HG03097 (cell line): ENCODE measurements around the gene INPP4B.

Experiments used
- ATAC-seq: cut with Tn5 transposase; IDR thresholded peaks from one replicate; pipeline ENCODE4 v1.9.1; 2021; ENCODE audit not compliant: unreplicated experiment, low FRiP score

INPP4B gene

DNA sequence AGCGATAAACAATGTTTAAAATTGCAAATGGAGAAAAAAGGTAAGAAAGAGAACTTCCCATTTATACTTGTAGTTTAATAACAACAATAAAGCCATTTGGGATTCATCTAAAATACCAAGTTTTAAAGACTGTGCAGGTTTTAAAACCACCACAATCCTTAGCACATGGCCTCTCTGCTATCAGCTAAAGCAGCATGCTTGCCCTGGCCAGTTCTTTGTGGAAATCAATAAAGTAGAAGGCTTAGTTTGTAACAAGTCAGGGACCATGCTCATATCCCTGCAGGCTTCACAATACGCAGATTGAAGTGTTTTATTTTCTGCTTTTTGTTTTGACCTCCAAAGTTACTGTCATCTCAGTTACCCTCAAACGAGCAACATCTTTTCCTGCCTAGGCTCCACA lies 249.5 kb downstream of the INPP4B start:
- no peak for ATAC-seq

DNA sequence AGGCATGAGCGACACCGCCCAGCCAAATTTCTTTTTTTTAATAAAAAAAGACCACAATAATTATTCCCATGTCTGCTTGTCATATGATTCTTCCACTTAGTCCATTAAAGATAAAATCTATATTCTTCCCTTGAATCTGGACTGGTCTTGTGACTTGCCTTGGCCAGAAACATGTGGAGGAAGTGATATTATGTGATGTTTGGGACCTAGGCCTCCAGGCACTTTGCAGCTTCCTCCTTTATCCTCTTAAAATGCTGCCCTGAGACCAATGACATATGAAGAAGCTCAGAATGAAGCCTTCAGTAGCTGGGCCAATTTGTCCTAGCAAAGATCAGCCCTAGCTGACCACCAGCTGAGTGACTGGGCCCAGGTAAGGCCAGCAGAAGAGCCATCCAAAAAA lies 250.0 kb downstream of the INPP4B start:
- ATAC-seq: no peak

DNA sequence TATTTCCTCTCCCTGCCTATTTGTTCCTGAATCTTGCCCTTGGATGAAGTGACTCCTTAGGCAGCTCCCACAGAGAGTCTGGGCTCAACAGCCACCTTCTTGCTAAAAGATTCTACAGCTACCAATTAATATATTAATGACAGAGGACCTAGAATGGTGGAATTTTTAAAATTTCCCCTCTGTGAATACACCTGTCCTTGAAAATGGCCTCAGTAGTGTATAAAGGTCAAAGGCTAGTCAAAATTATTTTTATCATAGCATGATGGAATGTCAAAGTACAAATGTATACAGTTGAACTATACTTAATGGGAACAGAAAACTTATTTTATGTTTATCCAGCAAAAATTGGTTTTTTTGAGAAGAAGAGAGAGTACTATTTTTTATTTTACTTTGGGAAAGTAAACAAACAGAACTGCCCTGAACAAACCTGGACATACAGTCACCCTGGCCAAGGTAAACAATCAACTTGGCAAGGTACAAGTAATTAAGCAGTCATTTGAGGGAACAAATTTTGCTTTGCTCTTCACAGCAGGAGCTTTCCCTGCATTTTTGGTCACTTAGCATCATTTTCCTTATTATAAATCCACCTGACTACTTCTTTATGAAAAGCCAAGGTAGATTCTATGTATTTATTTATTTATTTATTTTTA lies 250.8 kb downstream of the INPP4B start:
- ATAC-seq: no peak

DNA sequence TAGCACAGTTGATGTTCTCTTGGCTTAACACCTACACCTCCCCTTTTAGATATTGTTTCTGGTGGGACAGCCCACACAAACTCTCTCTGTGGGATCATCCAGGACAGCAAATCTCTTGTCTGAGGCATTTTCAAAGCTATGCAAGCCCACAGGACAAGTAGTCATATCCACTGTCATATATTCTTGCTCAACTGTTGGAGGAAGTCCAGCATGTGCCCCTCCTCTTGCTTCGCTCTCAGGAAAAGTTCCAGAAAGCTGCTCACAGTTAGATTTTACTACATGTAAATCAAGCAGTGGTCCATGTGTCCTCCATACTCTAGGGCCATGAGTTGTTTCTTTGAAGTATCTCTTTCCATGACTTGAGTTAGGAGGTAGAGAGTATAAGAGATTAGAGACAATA lies 260.7 kb downstream of the INPP4B start:
- no peak for ATAC-seq

DNA sequence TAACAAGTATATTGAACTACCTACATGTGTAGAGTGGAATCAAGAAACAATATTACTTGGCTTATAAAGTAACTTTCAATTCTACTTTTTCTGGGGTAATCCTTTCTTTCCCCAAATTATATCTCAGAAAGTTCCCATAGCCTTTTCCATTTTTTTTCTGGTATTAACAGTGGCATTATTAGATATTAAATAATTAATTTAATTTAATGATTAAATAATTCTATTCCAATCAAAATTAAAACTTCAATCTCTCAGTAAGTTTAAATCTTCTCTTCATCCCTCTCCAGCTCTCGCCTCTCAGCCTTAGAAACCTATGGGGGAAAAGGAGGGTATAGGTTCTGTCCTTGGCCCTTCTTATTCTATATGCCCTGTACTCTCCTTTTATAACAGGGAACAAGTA lies 262.4 kb downstream of the INPP4B start:
- ATAC-seq: no peak

DNA sequence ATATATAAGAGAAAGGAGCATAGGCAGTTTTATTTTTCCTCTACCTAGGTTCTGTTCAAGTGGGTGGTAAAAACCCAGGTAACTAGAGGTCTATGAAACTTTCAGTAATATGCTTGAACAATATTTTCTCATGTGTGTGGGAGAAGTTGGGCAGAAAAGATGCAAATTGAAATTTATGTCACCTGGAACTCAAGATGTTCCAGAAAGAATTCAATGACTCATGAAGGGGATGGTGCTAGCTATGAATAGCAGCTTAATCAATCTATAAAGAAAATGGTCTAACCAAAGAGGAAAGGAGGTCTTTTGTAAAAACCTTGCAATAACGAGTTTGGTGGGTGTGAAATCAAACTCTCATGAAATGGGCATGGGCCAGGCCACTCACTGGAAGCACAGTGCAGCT lies 263.8 kb downstream of the INPP4B start:
- ATAC-seq: no peak

DNA sequence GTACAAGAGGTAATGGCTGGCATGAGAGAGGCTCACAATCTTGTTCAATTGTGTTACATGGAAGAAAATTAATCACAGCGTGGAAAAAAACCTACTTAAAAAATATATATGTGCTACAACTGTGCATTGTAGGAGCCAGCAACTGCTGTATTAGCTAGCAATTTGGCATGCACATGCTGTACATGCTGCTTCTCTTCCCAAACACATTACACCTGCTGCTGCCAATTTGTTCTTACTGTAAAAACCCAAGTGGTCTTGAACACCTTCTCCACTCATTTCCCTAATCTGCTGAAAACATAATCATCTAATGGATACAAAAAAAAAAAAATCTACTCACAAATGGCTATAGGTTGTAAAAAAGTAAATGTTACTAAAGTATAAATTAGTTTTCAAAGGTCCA lies 264.2 kb downstream of the INPP4B start:
- ATAC-seq: no peak

DNA sequence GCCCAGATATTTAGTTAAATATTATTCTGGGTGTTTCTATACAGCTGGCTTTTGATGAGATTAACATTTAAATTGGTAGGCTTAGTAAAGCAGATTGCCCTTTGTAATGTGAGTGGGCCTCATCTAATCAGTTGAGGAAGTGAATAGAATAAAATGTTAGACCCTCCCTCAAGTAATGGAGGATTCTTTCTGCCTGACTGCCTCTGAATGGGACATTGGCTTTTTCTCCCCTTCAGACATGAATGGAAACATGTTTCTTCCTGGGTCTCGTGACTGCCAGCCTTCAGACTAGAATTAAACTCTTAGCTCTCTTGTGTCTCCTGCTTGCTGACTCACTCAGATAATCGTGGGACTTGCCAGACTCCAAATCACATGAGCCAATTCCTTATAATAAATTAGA lies 266.7 kb downstream of the INPP4B start:
- no peak for ATAC-seq

DNA sequence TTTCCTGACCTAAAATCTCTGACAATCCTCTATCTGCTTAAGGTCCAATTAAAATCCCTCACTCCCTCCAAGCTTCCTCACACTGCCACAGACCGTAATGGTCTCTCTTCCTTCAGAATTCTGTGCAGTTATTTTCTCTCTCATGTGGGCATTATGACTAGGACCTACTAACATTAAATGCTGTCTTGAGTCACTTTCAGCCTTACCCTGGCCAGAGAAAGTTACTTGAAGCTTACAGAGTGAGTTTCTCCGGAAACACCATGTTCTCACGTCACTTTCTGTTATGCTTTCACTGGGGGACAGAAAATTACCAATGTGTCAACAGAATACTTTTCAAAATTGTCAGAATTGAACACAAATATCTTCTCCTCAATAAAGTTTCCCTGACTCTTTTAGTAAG lies 271.8 kb downstream of the INPP4B start:
- no peak for ATAC-seq

DNA sequence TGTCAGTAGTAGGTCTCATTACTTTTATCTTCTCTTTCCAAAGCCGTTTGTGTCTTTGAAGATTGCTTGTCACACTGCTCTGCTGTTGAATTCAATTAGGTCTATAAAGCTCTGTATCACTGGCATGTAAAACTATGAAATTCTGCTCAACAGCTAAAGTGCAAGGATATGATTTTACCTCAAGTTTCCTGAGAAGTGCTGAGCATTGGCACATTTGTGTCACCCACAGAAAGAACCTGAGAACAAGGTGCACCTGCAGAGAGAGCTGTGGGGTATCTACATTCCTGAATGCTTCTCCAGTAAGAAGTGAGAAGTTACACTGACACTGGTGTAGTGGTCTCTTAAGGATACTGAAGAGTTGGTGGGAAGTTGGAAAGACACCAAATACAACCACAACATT lies 274.0 kb downstream of the INPP4B start:
- ATAC-seq: no peak

DNA sequence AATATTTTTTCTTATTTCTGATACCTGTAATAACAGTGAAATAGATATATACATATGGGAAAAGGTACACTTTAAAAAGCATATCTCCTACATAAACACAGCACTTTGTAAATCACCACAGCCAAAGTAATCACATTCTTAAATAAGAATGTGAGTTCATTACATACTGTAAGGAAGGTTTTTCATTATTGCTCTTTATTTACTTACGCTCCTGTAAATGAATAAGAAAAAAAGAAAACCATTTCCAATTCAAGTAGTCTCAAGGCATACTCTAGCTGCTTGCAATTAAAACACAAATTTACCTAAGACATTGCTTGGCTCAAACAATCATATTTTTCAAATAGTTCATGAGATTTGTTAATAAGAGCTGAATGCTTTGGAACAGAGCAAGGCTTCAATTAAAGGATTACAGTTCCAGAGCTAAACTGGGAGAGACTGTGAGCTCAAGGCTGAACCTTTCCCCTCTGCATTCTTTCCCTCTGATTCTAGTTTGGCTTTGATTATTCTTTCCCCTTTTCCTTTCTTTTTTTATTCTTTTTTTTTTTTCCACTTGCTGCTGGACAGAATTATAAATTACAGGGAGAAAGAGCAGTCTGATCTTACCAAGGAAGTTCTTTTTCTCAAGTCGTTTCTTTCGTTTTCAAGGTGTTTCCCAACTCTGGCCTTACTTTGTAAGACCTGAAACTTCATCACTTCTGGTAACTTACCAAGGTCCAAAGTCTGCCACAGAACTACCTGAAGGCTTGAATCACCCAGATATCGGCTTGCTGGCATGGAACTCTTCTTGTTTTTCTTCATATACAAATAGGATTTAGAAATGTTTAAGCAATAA lies 278.3 kb downstream of the INPP4B start:
- no peak for ATAC-seq

DNA sequence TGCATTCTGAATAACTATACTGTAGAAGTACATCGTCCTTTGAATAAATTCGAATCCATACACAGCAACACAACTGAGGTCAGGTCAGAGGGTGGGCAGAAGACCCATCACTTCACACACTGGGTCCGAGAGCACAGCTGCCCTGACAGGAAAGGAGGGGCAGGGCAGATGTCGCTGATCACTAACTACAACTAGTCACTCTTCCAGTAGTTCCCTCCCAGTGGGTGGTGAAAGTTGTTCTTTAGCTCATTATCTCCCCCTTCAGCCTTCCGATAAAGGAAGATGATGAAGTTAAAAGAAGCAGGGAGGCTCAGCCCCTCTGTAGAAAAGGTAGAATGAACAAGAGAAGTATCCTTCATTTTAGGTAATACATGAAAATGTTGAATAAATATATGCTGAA lies 278.9 kb downstream of the INPP4B start:
- no peak for ATAC-seq

DNA sequence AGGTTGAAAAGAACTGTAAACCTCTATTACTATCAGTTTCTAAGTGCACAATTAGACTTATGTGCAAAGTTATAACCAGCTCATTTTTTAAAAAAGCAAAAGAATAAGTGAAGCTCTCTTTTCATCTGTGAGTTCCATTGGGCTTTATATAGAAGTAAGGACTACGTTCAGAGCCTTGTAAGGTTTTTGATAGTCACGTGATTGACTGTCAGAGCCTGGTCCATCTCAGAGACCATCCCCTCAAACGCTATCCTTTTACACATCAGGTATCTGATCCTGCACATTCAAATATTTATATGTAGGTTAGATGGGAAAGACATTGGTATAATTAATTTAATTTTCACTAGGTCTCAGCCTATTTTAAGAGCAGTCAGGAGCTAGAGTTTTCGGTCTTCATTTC lies 279.3 kb downstream of the INPP4B start:
- no peak for ATAC-seq

DNA sequence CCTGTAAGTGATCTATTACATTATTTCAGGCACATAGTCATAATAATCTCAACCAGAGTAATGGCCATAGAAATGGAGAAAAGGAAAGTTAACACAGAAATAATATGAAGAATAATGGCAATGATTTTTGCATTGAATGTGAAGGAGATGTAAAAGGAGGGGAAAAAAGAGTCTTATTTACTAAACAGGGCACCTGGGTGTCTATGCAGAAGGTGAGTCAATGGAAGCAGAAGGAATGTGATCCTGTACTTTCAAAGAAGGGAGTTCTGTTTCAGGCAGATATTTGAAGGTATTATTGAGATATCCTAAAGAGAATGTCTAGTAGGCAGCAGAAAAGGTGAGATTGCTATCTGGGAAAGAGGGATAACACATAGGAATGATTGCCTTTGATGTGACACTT lies 279.9 kb downstream of the INPP4B start:
- ATAC-seq: no peak

DNA sequence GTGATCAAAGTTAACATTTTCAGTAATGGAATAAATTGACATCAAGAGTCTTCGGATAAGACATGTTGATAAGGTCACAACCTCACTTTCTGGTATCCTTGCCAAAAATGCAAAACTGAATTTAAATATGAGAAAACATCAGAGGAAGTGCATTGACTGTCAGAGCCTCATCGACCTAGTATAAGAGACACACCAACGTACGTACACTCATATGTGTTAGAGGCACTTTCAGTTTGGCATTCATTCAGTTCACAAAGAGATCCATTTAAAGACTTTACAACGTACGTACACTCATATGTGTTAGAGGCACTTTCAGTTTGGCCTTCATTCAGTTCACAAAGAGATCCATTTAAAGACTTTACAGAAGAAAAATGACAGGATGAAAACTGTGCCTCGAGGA lies 280.3 kb downstream of the INPP4B start:
- no peak for ATAC-seq

DNA sequence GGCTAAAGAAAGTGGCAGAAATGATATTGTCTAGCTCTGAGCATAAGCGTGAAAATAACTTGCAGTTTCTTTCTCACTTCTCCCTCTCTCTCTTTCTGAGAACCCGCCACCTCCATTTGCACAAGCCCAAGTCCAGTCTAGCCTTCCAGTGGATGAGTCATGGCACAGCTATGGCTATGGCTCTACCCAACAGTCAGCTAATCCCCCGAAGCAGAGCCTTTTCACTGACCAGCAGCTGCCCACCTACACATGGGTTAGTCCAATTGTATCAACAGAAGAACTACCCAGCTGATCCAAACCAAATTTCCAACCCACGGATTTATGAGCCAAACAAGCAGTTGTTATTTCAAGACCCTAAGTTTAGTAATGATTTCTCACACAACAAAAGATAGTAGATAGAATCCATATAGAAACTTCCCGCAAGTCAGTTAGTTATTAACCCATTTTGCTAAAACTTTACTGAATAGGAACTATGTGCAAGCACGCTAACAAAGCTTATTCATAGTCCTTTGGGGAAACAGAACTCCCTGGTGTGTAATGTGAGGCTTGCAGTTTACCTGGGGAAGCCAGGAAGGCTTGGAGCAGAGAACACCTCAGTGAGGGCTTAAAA lies 282.3 kb downstream of the INPP4B start:
- no peak for ATAC-seq

DNA sequence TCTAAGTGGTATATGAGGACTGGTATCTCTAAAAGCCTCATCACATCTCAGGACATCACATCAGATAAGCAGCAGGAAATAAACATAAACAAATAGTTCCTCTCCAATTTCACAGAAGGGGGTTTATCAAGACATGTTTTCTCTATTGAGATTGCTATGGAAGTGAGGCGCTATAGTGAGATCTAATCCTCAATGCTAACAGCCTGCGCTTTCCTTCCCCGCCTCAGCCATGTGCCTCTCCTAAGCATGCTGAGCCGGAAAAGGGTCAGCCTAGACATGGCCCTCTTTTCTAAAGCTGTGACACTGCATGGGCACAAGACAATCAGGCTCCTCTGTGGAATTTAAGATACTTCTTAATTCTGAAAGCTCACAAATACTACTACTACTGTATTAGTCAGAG lies 286.1 kb downstream of the INPP4B start:
- no peak for ATAC-seq

DNA sequence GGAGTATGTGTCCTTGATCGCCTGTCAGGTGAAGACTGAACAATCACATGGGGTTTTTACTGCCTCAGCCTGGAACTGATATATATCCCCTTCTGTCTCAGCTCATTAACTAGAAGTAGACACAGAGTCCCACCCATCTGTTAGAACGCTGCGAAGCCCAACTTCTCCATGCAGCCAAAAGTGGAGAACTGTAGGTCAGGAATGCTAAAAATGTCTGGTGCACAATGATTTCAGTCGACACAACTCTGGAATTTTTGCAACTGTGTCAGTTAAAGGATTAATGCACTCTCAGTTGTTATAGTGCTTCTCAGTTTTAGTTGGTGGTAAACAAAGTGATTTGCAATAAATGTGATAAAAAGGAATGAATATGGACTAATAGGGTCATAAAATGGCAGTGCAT lies 287.2 kb downstream of the INPP4B start:
- no peak for ATAC-seq

DNA sequence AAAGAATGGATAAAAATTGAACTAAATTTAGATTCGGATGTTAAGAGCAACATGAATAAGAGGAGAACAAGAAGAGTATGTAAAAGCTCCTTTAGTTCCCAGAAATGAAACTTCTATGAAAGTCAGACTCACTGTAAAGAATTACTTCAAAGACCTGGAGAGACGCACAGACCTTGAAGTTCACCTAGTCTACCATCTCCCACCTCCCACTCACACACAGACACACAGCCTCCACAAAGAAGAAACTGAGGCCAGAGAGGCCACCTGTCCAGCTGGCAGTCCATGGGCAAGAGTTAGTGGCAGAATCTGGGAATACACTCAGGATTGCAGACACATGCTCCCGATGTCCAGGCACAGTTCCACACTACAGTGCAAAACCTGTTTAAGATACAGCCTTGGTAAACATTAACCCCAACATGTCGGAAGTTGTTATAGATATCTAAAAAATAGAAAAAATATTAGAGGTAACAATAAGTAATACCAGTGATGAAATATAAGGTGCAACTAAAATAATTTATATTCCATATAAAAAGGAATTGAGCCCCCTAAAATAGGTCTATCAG lies 288.8 kb downstream of the INPP4B start:
- ATAC-seq: no peak

DNA sequence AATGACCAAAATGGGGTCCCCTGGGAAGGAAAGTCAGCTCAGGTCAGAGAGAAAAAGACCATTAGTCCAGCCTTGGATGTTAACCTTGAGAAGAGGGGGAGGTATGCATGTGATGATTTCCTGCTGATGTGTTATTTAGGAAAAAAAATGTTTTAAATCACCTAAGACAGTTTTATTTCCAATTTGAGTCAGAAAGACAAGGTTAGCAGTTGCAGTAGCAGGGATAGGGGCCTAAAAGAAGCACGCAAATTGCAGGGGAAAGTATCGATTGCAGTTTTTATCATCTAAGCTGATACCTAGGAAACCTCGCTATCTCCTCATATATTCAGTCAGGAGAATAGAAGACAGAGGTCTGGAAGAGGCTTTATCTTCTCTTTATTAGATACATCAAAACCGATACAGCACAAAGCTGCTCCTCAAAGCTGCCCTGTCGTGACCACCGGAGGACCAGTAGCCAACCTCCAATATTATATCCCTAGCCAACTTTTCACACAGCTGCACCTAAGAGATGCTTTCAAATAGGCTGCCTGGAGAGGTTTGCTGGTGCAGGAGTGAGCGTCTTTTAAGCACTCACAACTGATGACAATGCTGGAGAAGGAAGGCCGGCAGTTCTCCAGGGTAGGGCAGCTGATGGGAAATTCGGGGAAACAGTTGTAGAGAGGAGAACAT lies 289.4 kb downstream of the INPP4B start:
- no peak for ATAC-seq

DNA sequence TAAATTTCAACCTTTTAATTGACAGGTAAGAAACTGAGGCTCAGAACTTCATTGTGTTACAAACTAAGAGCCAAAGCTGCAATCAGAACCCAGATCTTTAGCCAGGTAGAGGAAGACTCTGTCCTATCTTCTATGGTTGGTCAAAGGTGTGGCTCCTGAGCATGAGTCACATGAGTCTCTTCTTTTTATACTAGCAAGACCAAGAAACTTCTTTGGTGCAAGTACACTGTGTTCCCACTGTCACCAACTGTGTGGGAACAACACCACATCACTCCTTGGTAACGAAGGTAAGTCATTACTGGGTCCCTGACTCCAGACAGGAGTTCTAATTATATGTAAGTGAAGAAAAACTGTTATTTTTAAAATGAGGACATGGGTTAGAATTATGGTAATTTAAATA lies 290.1 kb downstream of the INPP4B start:
- no peak for ATAC-seq
